GM10847 (cell line): ENCODE results near the gene CEACAM8.

Experiments used
- POLR2A ChIP-seq: IDR thresholded peaks from 2 replicates; pipeline ENCODE4 v1.6.1; 2011; ENCODE audit not compliant: insufficient read length; ENCODE audit errors: extremely low read depth

The CEACAM8 gene

DNA sequence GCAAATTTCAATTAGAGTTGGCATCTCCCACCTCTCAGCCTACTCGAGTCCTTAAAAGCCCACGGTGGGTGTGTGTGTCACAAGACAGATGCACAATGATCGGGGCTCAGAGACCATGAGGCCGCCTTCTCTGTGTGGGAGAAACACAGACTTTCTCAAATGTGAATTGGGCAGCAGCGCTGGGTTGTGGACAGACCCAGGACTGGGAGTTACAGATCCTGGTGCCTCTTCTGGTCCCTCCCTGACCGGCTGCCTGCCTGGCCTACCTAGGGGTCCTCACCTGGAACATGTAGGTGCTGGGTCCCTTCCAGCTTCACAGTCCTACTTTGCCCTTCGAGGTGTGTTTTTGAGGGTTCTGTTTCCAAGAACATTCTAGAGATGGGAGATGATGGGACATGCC is 4.9 kb downstream of the CEACAM8 start:
- TF ChIP-seq POLR2A: no peak

GRCh38 chr19:42584466-42584865 is 10.3 kb downstream of the CEACAM8 start:
- TF ChIP-seq POLR2A: no peak

- no peak for TF ChIP-seq POLR2A
Observed at GRCh38 chr19:42577016-42577415, 17.7 kb downstream of the CEACAM8 start.

GRCh38 chr19:42576241-42576640 is 18.5 kb downstream of the CEACAM8 start:
- no peak for TF ChIP-seq POLR2A

DNA sequence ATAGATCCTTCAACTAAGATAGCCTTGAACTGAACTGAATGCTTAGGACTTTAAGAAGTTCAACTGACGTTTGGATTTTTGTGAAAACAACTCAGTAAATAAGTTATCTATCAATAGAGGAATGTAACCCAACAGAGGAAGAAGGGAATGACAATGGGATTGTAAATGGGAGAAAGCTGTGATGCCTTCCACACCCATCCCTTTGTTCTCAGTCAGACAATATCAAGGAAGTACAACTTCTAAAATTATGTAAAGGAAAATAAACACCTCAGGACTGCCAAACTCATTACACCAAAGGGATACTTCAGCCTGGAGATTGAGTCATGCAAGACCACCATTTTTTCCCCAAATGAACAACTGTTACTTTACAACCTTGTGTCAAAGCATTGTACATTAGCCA is 21.1 kb downstream of the CEACAM8 start:
- TF ChIP-seq POLR2A: no peak

GRCh38 chr19:42571116-42571515 is 23.6 kb downstream of the CEACAM8 start:
- no peak for TF ChIP-seq POLR2A

DNA sequence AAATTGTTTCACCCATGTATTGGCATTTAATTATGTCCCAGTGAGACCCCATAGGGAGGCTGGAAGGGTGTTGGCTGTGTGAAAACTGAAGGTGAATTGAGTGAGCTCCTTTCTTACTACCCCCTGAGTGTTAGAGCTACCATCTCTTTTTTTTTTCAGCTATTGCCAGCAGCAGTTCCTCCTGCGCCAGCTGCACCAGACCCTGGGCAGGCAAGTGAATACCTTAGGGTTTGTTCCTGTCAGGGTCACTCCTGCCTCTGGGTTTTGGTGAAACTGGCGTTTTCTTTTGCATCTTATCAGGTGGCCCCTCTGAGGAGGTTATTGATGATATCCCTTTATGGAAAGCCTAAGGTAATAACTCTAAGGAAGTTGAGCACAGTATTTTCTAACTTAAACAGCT is 25.5 kb downstream of the CEACAM8 start:
- no peak for TF ChIP-seq POLR2A

- TF ChIP-seq POLR2A: no peak
Observed at GRCh38 chr19:42568006-42568405, 26.7 kb downstream of the CEACAM8 start.

- no peak for TF ChIP-seq POLR2A
Observed at GRCh38 chr19:42567567-42567966, 27.2 kb downstream of the CEACAM8 start.

DNA sequence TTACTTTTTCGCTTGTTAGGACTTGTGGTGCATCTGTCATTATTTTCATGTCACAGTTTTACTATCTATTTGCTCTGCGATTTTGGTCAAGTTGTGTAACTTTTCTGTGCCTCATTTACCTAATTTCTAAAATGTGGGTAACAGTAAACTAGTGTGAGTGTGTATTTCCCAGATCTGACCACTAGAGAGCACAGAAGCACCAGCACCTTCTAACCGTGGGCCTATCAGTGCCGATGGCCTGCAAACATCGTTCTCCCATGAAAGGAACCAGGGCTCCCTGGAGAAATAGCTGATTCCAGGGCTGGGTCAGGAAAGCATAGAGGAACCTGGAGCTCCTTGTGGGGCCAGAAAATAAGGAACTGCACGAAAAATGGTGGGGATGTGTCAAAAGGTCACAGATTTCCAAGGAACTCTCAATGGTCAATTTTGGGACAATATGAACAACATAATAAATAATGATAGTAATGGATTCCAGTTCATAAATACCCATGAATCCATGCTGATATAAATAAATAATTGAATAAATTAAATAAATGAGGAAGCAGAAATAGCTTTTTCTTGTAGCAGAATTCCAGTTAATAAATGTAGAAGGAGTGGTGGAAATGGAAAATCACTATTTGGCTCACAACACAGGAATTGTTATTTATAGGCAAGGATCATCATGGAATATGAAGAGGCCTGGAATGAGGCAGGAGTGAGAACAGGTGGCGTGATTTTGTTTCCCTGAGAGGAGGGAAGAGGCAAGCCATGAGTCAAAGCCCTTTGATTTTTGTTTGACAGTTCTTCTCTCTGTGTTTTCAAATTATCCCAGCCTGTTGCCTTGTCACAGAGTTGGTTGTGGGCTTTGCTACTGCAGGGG is 31.1 kb downstream of the CEACAM8 start:
- no peak for TF ChIP-seq POLR2A

- no peak for TF ChIP-seq POLR2A
Observed at GRCh38 chr19:42561512-42561911, 33.2 kb downstream of the CEACAM8 start.

DNA sequence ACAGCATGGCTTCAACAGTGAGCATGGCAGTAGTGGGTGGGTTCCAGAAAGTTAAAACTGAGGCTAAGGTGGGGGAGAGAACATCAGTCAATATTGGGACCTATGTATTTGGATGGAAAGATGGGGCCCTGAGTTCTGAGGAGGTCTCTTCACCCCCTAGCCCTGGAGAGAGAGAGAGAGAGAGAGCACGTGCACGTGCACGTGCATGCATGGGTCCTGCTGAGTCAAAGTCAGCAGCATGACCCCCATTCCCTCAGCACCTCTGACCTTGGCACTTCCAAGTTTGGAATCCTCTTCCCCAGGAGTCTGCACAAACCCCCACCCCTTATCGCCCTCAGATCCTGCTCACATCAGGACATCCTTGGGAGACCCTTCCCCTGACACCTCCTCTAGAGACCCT is 34.0 kb downstream of the CEACAM8 start:
- TF ChIP-seq POLR2A: no peak

- no peak for TF ChIP-seq POLR2A
Observed at GRCh38 chr19:42558450-42559150, 36.1 kb downstream of the CEACAM8 start.

DNA sequence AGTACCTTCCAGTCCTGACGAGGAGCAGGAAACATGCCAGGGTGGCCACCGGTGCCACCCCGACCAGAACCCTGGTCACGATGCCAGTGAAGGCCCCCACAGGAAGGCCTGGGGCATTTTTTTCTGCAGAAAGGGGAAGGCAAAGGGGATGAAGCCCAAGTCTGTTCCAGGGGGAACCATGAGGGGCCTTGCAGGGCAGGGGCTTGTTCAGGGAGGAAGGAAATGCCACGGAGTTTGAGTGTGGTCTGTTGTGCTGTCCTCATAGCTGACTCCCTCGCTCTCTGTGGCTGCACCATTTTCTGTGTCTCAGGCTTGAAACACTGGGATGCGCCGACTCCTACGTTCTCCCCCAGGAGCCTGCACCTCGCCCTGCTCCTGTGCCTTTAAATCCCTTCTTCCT is 38.9 kb downstream of the CEACAM8 start:
- TF ChIP-seq POLR2A: no peak

DNA sequence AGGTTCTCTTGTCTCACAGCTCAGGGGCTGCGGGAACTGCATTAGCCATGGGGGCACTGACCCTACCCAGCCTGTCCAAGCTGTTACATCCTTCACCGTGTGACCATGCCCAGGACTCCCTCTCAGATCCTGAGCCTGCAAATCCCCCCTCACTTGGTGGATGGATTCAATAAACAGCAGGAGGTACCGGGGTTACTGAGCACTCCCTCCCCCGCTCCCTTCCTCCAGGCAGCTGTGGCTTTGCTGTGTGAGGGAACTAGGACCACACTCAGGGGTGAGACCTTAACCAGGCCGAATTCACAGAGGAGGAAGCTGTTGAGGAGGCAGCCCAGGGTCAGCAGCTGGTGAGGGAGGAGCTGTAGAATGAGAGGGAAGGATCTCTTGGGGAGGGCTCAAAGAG is 39.4 kb downstream of the CEACAM8 start:
- no peak for TF ChIP-seq POLR2A

DNA sequence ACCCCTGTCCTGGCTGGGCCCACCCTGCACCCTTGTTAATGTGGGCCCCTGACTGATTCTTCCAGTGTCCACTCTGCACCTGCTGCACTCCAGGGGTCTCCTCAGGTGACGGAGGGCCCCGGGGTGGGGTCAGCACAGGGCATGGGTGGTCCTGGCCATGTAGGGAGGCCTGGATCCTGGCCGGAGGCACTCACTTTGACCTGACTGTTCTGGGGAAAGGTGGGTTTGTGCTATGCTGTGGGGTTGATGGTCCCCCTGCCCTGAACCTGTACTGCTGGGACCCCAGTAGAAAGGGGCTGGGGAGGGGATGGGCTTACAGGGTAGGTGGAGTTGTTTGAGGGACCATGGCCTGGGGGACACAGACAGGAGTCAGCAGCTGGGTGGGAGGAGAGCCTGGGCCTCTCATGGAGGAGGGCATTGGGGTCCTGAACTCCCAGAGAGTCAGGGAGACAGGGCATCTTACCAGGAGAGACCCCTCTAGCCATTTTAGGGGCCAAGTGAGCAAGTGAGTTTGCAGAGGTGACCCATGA is 40.6 kb downstream of the CEACAM8 start:
- TF ChIP-seq POLR2A: no peak
